GM19395 (cell line): Measurements from ENCODE around the gene SNAP47.

Experiments
- ATAC-seq: cut with Tn5 transposase; IDR thresholded peaks from one replicate; pipeline ENCODE4 v1.9.1; 2021; ENCODE audit warnings: mild to moderate bottlenecking, moderate library complexity; ENCODE audit not compliant: unreplicated experiment

The SNAP47 gene

GRCh38 chr1:227766653-227767277 lies 31.5 kb downstream of the SNAP47 start:
- ATAC-seq: no peak

DNA sequence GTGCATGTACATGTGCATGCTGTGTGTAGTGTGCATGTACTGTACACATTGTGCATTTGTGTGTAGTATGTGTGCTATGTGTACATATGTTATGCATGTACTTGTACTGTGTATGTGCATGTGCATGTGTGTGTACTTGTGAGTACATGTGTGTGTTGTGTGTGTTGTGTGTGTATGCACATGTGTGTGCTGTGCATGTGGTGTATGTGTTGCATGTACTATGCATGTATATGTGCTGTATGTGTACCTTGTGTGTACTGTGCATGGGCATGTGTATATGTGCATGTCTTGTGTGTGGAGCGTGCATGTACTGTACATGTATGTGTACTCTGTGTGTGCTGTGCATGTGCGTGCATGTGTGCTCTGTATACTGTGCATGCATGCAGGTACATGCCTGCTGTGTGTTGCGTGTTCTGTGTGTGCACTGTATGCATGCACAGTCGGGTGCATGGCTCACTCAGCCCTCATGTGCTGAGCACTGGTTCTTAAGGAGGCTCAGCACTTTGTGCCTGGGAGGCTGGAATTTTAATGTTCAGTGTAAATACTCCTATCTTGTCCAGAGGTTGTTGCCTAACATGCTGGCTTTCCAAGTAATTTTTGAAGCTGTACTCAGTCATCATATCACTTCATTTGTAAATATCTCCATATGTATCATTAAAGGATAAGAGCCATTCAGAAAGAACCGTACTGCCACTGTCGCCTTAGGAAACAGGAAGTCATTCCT lies 32.3 kb downstream of the SNAP47 start:
- no peak for ATAC-seq

- no peak for ATAC-seq
These were observed 32.8 kb downstream of the SNAP47 start for GRCh38 chr1:227768125-227768439.

GRCh38 chr1:227768640-227769039 lies 33.4 kb downstream of the SNAP47 start:
- no peak for ATAC-seq

DNA sequence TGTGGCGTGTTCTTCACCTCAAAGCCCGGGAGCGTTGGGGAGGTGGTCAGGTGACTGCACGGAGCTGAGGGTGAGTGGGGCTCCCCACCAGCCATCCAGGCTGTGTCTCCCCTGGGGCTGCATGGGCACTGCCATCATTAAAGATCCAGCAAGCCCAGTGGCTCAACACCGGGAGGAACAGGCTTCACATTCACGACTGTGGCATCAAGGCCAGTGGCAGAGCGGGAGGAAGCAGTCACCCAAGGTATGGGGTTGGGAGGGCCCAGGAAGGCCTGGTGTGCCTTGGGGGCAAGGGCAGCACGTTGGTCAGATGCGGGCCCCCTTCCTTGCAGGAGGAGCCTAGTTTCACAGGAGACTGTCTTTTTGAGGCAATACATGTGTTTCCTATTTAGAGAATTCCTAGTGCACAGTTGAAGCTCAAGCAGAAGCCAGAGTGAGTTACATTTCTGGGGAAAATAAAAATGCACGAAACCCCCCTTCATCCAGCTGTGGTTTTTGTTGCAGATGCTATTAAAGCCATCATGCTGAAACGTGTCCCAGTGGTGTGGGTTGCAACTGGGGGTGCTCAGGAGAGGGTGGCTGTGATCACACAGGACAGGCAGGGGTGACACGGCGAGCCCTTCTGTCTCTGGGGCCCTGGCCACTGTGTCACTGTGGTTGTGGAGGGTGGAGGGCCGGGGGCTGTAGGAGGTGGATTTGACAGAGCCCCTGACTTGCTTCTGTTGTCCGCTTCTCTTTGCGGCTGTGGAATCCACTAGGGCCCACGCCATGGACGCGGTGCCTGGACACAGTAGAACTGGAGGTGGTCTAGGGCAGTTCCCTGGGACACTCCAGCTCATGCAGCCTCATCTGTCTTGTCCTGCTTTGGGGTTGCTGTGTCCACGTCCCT lies 34.1 kb downstream of the SNAP47 start:
- no peak for ATAC-seq

DNA sequence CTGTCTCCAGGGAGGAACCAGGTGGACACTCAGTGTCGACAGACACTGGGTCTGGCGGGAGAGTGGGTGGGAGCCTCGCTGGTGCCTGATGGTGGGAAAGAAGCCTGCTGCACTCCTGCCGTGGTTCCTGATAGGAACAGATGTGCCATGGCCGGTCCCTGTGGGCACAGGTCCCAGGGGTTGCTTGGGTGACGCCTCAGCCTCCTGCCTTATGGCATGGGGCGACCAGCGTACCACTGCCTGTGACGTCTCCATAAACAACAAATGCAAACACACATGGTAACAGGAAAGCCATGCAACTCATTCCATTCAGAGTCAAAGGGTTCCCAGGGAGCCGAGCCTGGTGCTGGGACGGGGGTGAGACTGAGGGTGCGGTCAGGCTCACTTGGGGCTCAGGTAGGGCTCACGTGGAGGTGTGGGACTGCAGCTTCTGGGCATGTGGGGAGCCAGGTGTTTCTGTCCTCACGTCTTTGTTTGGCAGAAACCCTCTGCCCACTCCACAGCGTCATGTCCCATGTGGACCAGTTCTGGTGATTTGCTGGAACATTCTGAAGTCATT lies 34.8 kb downstream of the SNAP47 start:
- ATAC-seq: no peak

GRCh38 chr1:227770812-227771211 lies 35.6 kb downstream of the SNAP47 start:
- no peak for ATAC-seq

DNA sequence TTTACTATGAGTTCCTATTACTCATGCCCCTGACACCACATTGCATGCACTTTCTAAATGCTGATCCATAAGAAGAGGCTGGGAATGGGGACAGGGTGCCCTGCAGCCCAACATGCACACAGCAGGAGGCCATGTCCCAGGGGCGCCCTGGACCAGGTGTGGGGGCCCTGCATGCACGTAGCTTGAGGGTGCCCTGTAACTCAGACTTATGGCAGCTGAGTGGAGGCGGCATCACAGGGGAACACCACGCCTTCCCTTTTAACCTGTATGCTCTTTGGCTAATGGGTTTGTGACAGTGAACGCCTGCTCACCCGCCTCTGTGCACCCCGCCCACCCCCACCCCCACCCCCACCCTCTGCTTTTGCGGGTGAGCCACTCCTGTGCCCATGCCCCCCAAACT lies 36.1 kb downstream of the SNAP47 start:
- ATAC-seq: no peak

DNA sequence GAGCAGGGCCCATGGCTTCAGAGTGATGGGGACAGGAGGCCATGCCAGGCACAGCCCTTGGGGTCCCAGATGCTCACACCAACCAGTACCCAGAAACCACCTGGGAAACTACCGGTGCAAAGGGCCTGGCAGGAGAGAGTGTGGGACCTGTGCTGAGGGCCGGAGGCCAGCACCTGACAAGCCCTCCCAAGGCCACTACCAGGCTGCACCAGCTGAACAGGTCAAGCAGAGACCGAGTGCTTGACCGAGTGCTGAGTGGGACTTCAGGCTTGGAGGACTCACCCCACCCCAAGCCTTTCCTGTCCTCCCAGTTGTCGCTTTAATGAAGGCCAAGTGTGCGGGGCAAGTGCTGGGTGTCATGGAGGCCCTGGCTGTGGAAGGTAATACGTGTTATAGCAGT lies 36.5 kb downstream of the SNAP47 start:
- no peak for ATAC-seq

DNA sequence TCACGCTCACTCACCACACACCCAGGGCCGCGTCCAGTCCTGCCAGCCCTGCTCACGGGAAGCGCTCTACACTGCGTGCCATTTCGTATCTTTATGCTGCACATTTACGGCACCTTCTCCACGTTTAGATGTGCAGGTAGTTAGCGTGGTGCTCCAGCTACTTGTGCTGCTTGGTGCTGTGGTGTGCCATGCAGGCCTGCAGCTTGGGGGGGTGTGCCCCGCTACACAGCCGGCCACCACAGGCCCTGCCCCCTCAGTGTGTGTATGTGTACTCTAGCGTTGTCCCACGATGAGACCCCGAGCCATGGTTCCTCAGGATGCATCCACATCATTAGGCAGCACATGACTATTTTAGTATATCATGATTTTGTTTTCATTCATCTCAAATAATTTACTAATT lies 38.3 kb downstream of the SNAP47 start:
- no peak for ATAC-seq

GRCh38 chr1:227774051-227774731 lies 39.0 kb downstream of the SNAP47 start:
- no peak for ATAC-seq

DNA sequence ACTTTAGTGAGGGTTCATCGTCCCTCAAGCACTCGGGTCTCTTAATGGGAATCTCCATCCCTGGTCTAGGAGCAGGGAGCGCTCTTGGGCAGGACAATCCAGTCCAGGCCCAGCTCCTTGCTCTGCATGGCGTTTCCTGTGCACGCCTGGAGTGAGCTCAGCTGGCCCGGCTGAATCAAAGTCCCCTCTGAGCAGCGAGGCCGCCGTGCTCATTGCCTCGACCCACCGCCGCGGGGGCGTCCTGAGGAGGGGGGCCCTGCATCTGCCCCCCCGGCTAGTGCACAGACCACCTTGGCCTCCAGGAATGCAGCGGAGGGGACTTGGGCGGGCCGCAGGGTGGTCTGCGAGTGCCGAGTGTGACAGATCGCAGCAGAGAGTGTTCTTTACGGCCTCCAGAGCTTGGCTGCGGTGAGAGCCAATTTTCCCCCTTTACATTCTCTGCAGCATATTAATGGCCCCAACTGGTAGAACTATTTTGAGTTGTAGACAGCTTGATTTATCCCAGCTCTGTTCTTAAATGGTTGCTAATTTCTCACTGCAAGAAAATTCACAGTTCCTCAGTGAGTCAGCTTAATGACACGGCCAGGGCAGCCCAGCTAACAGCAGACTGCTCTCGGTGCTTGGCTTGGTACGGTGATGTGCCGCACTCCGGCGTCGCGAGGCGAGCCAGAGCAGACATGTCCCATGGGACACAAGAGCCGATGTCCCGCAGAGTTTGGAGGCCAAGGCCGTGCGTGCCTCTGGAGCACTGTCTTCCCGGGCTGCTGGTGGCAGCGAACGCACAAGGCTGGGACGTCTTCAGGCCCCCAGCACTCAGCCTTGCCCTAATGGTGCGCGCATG lies 39.8 kb downstream of the SNAP47 start:
- ATAC-seq: no peak

- no peak for ATAC-seq
These were observed 40.6 kb downstream of the SNAP47 start for GRCh38 chr1:227775841-227776240.

DNA sequence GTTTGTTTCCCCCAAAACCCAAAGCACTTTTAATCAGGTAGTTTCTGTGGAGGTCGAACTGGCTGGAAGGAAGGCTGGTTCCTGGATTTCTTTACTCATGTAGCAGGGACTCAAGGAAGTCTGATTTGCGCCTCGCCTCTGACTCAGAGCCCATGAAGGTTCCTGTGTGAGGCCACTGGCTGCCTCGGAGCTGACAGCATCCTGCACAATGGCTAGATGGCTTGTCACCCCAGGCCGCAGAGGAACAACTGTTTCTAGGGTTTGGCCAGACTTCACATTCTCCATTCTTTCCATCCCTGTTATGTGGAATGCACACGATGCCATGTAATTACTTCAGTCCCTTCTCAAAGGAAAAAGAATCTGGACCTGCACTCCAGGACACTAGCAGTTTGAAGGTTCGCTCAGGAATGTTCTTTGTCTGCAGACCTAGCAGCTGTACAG lies 41.1 kb downstream of the SNAP47 start:
- ATAC-seq: no peak

- no peak for ATAC-seq
These were observed 41.9 kb downstream of the SNAP47 start for GRCh38 chr1:227777156-227777555.

GRCh38 chr1:227777646-227778045 lies 42.4 kb downstream of the SNAP47 start:
- no peak for ATAC-seq

- ATAC-seq: no peak
These were observed 43.2 kb downstream of the SNAP47 start for GRCh38 chr1:227778401-227778947.

GRCh38 chr1:227779021-227779441 lies 43.8 kb downstream of the SNAP47 start:
- ATAC-seq: no peak

GRCh38 chr1:227779685-227780084 lies 44.5 kb downstream of the SNAP47 start:
- ATAC-seq: no peak
